ENCODE measurements around the gene IFRD1.
"Not testable (repeated sequence)": the region's sequence is repeated elsewhere in the genome, so short reads cannot be mapped to it uniquely, and the experiment has no call there.

Gene IFRD1

GRCh38 chr7:112505495-112505894, 55.2 kb downstream of the IFRD1 start:
- no peak for TF ChIP-seq POLR2A (IDR thresholded peaks at IDR 0.05; ENCODE audit: low read depth, low read length)
- no peak for DNase-seq (ENCODE audit: insufficient read length, low spot score)
- no peak for FAIRE-seq

DNA sequence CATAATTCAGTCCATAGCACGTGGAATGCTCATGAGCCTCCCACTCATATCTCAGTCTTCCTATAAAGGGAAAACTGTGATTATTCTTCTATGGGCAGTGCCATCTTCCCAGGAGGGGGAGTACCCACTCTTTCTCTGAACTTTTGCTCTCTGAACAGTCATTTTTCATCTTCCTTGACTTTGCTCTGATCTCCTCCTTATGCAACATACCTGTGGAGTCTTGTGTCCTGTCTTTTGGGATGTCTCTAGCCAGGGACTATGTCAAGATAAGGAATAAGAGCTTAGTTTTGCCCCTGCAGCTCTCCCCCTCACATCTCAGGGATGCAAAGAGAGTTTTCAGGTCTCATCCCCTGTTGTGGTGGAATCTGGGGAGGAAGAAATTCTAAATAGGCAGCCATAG, 58.1 kb downstream of the IFRD1 start:
- FAIRE-seq = no peak
- no peak for DNase-seq (ENCODE audit: insufficient read length, low spot score)
- no peak for TF ChIP-seq POLR2A (IDR thresholded peaks at IDR 0.05; ENCODE audit: low read depth, low read length)

GRCh38 chr7:112509402-112509801, 59.1 kb downstream of the IFRD1 start:
- DNase-seq (ENCODE audit: insufficient read length, low spot score) = no peak
- TF ChIP-seq POLR2A (IDR thresholded peaks at IDR 0.05; ENCODE audit: low read depth, low read length) = no peak
- FAIRE-seq = no peak

GRCh38 chr7:112510001-112510742, 59.9 kb downstream of the IFRD1 start:
- no peak for FAIRE-seq
- peak; percentile 58 for DNase-seq (ENCODE audit: insufficient read length, low spot score)

DNA sequence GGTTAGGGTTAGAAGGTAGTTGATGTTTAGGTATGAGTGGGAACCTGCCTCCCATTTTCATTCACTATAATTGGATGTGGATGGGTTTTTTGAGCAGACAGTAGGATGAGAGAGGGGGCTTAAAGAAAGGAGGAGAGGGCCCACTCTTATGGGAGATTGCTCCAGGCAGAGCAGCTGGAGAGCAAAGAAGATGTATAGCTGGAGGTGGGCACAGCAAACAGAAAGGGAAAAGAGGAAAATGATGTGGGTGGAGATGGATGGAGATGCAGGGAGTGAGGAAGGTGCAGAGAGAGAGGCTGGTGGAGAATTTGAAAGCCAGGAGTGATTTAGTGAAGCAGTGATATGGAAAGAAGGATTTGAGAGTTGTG, 60.5 kb downstream of the IFRD1 start:
- DNase-seq (ENCODE audit: insufficient read length, low spot score) (no peak), FAIRE-seq (no peak)
- TF ChIP-seq POLR2A (IDR thresholded peaks at IDR 0.05; ENCODE audit: low read depth, low read length) = no peak

More at GRCh38 chr7:112510001-112510742, 59.9 kb downstream of the IFRD1 start:
- no peak for TF ChIP-seq POLR2A (IDR thresholded peaks at IDR 0.05; ENCODE audit: low read depth, low read length)

- DNase-seq (ENCODE audit: insufficient read length, low spot score) = no peak
- no peak for TF ChIP-seq POLR2A (IDR thresholded peaks at IDR 0.05; ENCODE audit: low read depth, low read length)
- no peak for FAIRE-seq
Observed at GRCh38 chr7:112511451-112512202, 61.4 kb downstream of the IFRD1 start.

GRCh38 chr7:112512451-112513210, 62.4 kb downstream of the IFRD1 start:
- TF ChIP-seq POLR2A (IDR thresholded peaks at IDR 0.05; ENCODE audit: low read depth, low read length) = no peak
- FAIRE-seq (no peak), DNase-seq (ENCODE audit: insufficient read length, low spot score) (no peak)

GRCh38 chr7:112515989-112516388, 65.7 kb downstream of the IFRD1 start:
- TF ChIP-seq POLR2A (IDR thresholded peaks at IDR 0.05; ENCODE audit: low read depth, low read length) = no peak
- DNase-seq (ENCODE audit: insufficient read length, low spot score) (no peak), FAIRE-seq (no peak)

DNA sequence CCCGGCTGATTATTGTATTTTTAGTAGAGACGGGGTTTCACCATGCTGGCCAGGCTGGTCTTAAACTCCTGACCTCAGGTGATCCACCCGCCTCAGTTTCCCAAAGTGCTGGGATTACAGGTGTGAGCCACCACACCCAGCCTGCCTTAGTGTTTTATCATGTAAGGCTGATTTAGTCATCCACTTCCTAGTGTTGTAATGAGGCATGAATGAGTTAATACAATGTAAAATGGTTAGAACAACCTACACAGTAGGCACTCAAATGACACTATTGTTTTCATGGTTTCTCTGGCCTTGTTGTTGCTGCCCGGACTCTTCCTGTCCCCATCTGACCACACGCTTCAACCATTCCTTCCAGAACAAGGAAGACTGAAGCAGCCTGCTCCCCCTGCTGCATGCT, 66.2 kb downstream of the IFRD1 start:
- not testable (repeated sequence) for FAIRE-seq; DNase-seq (ENCODE audit: insufficient read length, low spot score)

- DNase-seq (ENCODE audit: insufficient read length, low spot score) (no peak), FAIRE-seq (no peak)
- no peak for TF ChIP-seq POLR2A (IDR thresholded peaks at IDR 0.05; ENCODE audit: low read depth, low read length)
Observed at GRCh38 chr7:112517487-112517886, 67.2 kb downstream of the IFRD1 start.

DNA sequence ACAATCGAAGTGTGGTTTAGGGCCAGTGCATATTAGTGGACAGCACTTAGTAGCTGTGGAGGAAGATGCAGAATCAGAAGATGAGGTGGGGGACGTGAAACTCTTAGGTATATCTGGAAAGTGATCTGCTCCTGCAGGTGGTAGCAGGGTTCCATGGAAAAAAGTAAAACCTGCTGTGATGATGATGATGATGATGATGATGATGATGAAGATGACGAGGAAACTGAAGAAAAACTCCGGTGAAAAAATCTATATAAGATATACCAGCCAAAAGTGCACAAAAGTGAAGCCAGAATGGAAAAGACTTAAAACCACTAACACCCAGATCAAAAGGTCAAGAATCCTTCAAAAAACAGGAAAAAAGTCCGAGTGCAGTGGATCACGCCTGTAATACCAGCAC, 70.5 kb downstream of the IFRD1 start:
- TF ChIP-seq POLR2A (IDR thresholded peaks at IDR 0.05; ENCODE audit: low read depth, low read length) = no peak
- FAIRE-seq (no peak), DNase-seq (ENCODE audit: insufficient read length, low spot score) (no peak)

GRCh38 chr7:112521942-112522341, 71.7 kb downstream of the IFRD1 start:
- FAIRE-seq = no peak
- no peak for DNase-seq (ENCODE audit: insufficient read length, low spot score)
- TF ChIP-seq POLR2A (IDR thresholded peaks at IDR 0.05; ENCODE audit: low read depth, low read length) = no peak

DNA sequence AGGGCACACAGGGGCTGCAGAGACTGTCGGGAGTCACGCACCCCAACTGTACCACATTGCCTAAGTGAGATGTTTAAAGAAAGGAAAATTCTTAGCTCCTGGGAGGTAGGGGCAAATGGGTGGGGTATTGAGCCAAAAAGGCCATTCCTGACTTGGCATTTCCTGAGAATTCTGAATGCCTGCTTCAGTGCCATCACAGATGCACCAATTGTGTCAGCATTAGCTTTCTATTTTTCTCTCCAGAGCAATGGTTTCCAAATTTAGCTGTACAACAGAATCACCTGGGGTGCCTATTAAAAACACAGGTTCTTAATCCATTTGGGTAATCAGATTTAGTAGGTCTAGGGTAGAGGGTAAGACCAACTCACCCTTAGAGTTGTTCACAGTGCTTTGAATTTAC, 73.6 kb downstream of the IFRD1 start:
- no peak for DNase-seq (ENCODE audit: insufficient read length, low spot score)
- FAIRE-seq = no peak
- no peak for TF ChIP-seq POLR2A (IDR thresholded peaks at IDR 0.05; ENCODE audit: low read depth, low read length)

Measured in H54 (cell line).